H9 (cell line): ENCODE data around the gene PGPEP1. TPM values are rescaled to one million over a fixed set of nuclear protein-coding genes. Genes with fewer than 3 reads are reported as not detected.

Source experiments
- DNase-seq: peaks from one replicate; pipeline ENCODE4 v3.0.0-alpha.2; 2017
- H2AFZ ChIP-seq: one replicate; pipeline ENCODE4 v1.6.1; 2013; ENCODE audit warnings: mild to moderate bottlenecking, low read length, control low read depth, moderate library complexity
- H2AK5ac ChIP-seq: 2 replicates; pipeline ENCODE4 v1.6.1; 2013; ENCODE audit warnings: low read length, control low read depth, mixed read lengths; ENCODE audit not compliant: insufficient read length
- H2BK120ac ChIP-seq: one replicate; pipeline ENCODE4 v1.6.1; 2013; ENCODE audit warnings: low read depth, mild to moderate bottlenecking, low read length, control low read depth, inconsistent platforms; ENCODE audit not compliant: poor library complexity, severe bottlenecking
- H2BK12ac ChIP-seq: 2 replicates; pipeline ENCODE4 v1.6.1; 2013; ENCODE audit warnings: low read length, control low read depth, mixed read lengths, low read depth; ENCODE audit not compliant: insufficient read length
- H2BK15ac ChIP-seq: 2 replicates; pipeline ENCODE4 v1.6.1; 2013; ENCODE audit warnings: low read depth, low read length, control low read depth
- H2BK20ac ChIP-seq: one replicate; pipeline ENCODE4 v1.6.1; 2013; ENCODE audit warnings: low read depth, mild to moderate bottlenecking, low read length, control low read depth, inconsistent platforms; ENCODE audit not compliant: poor library complexity, severe bottlenecking
- H2BK5ac ChIP-seq: 2 replicates; pipeline ENCODE4 v1.6.1; 2013; ENCODE audit warnings: low read length, control low read depth, mixed read lengths; ENCODE audit not compliant: insufficient read length
- H3K14ac ChIP-seq: 2 replicates; pipeline ENCODE4 v1.6.1; 2013; ENCODE audit warnings: low read length, control low read depth; ENCODE audit not compliant: insufficient read depth
- H3K18ac ChIP-seq: 2 replicates; pipeline ENCODE4 v1.6.1; 2013; ENCODE audit warnings: low read depth, mild to moderate bottlenecking, mixed read lengths, low read length, control low read depth; ENCODE audit not compliant: insufficient read length
- H3K23ac ChIP-seq: 2 replicates; pipeline ENCODE4 v1.6.1; 2013; ENCODE audit warnings: low read length, control low read depth, mixed read lengths, low read depth; ENCODE audit not compliant: insufficient read length
- H3K23me2 ChIP-seq: 2 replicates; pipeline ENCODE4 v1.6.1; 2013; ENCODE audit warnings: low read depth, mild to moderate bottlenecking, mixed read lengths, low read length, control low read depth; ENCODE audit not compliant: insufficient read length, poor library complexity, severe bottlenecking
- H3K27ac ChIP-seq: 2 replicates; pipeline ENCODE4 v1.5.1; 2013; ENCODE audit warnings: low read length, control low read depth, mixed read lengths, low read depth; ENCODE audit not compliant: insufficient read length
- H3K27me3 ChIP-seq: 2 replicates; pipeline ENCODE4 v1.6.1; 2013; ENCODE audit warnings: low read length, control low read depth, inconsistent platforms; ENCODE audit not compliant: insufficient read depth
- H3K4ac ChIP-seq: 2 replicates; pipeline ENCODE4 v1.6.1; 2013; ENCODE audit warnings: low read depth, mild to moderate bottlenecking, control low read depth, inconsistent platforms, low read length, moderate library complexity
- H3K4me1 ChIP-seq: 2 replicates; pipeline ENCODE4 v1.6.1; 2013; ENCODE audit warnings: low read length, control low read depth, inconsistent platforms; ENCODE audit not compliant: insufficient read depth
- H3K4me2 ChIP-seq: 2 replicates; pipeline ENCODE4 v1.6.1; 2013; ENCODE audit warnings: low read length, control low read depth, mixed read lengths; ENCODE audit not compliant: insufficient read length, insufficient read depth
- H3K56ac ChIP-seq: 2 replicates; pipeline ENCODE4 v1.6.1; 2013; ENCODE audit warnings: low read depth, mild to moderate bottlenecking, mixed read lengths, low read length, control low read depth; ENCODE audit not compliant: insufficient read length
- H3K79me1 ChIP-seq: 2 replicates; pipeline ENCODE4 v1.6.1; 2013; ENCODE audit warnings: low read depth, mild to moderate bottlenecking, moderate library complexity, low read length, control low read depth, inconsistent platforms; ENCODE audit not compliant: insufficient read depth, poor library complexity, severe bottlenecking
- H3K79me2 ChIP-seq: 2 replicates; pipeline ENCODE4 v1.6.1; 2013; ENCODE audit warnings: low read length, control low read depth, inconsistent platforms; ENCODE audit not compliant: insufficient read depth
- H3K9ac ChIP-seq: 2 replicates; pipeline ENCODE4 v1.6.1; 2013; ENCODE audit warnings: low read length, control low read depth, mixed read lengths; ENCODE audit not compliant: insufficient read length; ENCODE audit errors: extremely low read depth
- H3K9me3 ChIP-seq: one replicate; pipeline ENCODE4 v1.6.1; 2013; ENCODE audit warnings: low read depth, low read length, inconsistent platforms; ENCODE audit not compliant: control insufficient read depth
- H3T11ph ChIP-seq: one replicate; pipeline ENCODE4 v1.6.1; 2013; ENCODE audit warnings: mild to moderate bottlenecking, low read length, control low read depth, inconsistent platforms
- H4K20me1 ChIP-seq: one replicate; pipeline ENCODE4 v1.6.1; 2013; ENCODE audit not compliant: control insufficient read depth, insufficient read length, insufficient read depth
- H4K5ac ChIP-seq: 2 replicates; pipeline ENCODE4 v1.6.1; 2013; ENCODE audit warnings: low read depth, mild to moderate bottlenecking, mixed read lengths, low read length, control low read depth; ENCODE audit not compliant: insufficient read length
- H4K8ac ChIP-seq: replicated peaks from 2 replicates; pipeline ENCODE4 v1.6.1; 2013; ENCODE audit warnings: low read length, control low read depth, mixed read lengths, low read depth; ENCODE audit not compliant: insufficient read length
- H4K91ac ChIP-seq: 2 replicates; pipeline ENCODE4 v1.6.1; 2013; ENCODE audit warnings: low read depth, mild to moderate bottlenecking, moderate library complexity, mixed read lengths, low read length, control low read depth; ENCODE audit not compliant: insufficient read length
- H3K27ac Mint-ChIP-seq, 3 experiments: 2 replicates in 2 of 3; 3 replicates in 1 of 3; pipeline ENCODE4 v1.8.0; 2020 to 2021; ENCODE audit warnings: mixed read lengths in 3 of 3, mild to moderate bottlenecking in 1 of 3, moderate library complexity in 1 of 3
- H3K27me3 Mint-ChIP-seq: 2 replicates; pipeline ENCODE4 v1.8.0; 2021; ENCODE audit warnings: low read depth, mild to moderate bottlenecking, moderate library complexity, mixed read lengths
- H3K36me3 Mint-ChIP-seq, 3 experiments: 2 replicates in 2 of 3; 3 replicates in 1 of 3; pipeline ENCODE4 v1.8.0; 2020 to 2021; ENCODE audit warnings: low read depth in 3 of 3, mixed read lengths in 3 of 3; ENCODE audit not compliant: insufficient read depth in 1 of 3
- H3K4me1 Mint-ChIP-seq, 2 experiments: 2 replicates each; pipeline ENCODE4 v1.8.0; 2020; ENCODE audit warnings: mixed read lengths in 2 of 2
- H3K4me3 Mint-ChIP-seq, 2 experiments: 2 replicates in 1 of 2; 3 replicates in 1 of 2; pipeline ENCODE4 v1.8.0; 2020 to 2021; ENCODE audit warnings: mild to moderate bottlenecking in 2 of 2, mixed read lengths in 2 of 2, moderate library complexity in 1 of 2
- H3K9me3 Mint-ChIP-seq, 2 experiments: 2 replicates in 1 of 2; 3 replicates in 1 of 2; pipeline ENCODE4 v1.8.0; 2020; ENCODE audit warnings: mild to moderate bottlenecking in 2 of 2, mixed read lengths in 2 of 2, moderate library complexity in 1 of 2
- CTCF ChIP-seq: fragments of 200-600 bp; sonication (generic); conservative IDR thresholded peaks from 3 replicates; pipeline ENCODE4 v1.8.0; 2021; ENCODE audit warnings: antibody characterized with exemption, mild to moderate bottlenecking
- WGBS: extraction: QIAGEN DNeasy Blood & Tissue Kit; methylation state at CpG from one replicate; pipeline ENCODE4 v1.1.7; 2013; ENCODE audit warnings: missing lambda C conversion rate, low lambda C conversion rate, mixed read lengths; ENCODE audit not compliant: insufficient read length; ENCODE audit errors: extremely low coverage; 5-methylcytosine and 5-hydroxymethylcytosine counted together
- total RNA-seq: library from RNA; stranded (reverse); gene quantifications from 2 replicates; pipeline ENCODE4 v1.2.1, GENCODE V29; 2021

The PGPEP1 gene
- total RNA-seq, 1 experiment from 2014 or later: 64.8 TPM

DNA sequence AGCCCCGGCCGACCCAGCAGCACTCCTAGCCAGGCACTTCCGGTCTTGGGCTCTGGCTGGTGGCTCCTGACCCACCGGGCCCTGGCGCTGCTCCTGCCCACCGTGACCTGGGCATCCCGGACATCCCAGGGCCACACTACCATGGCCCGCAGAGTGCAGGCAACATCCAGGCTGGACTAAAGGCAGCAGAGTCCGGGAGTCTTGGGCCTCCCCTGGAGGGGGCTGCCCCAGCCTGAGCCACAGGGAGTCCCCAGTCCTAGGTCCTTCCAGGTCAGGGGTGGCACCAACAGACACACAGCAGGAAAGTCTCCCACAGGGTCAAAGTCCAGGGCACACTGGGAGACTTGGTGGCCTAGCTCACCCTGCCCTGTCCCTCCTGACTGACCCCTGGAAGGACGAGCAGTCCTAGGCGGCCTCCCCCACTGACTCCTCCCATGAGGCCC lies 28.3 kb upstream of the PGPEP1 start:
- DNase-seq: no peak
- no peaks in the 10 kb centered on the region for H3K4me1 ChIP-seq

More for the DNA sequence above, 28.3 kb upstream of the PGPEP1 start:
- Histone ChIP-seq H2BK15ac (no peak overlapping the region), H3K23me2 (no peaks in the 10 kb centered on the region), H2BK20ac (no peak overlapping the region), H2BK12ac (no peak overlapping the region), H3K18ac (no peak overlapping the region), H4K5ac (no peak overlapping the region), H2AK5ac (no peak overlapping the region), H3K79me2 (no peaks in the 10 kb centered on the region), H3K4me2 (no peak overlapping the region), H2BK5ac (no peak overlapping the region), H3K27ac (no peak overlapping the region), H3T11ph (no peak overlapping the region), H2BK120ac (no peak overlapping the region), H4K91ac (no peak overlapping the region), H4K20me1 (no peaks in the 10 kb centered on the region), H3K56ac (no peak overlapping the region), H3K27me3 (no peaks in the 10 kb centered on the region), H4K8ac (no peak overlapping the region), H3K23ac (no peak overlapping the region), H3K9me3 (no peaks in the 10 kb centered on the region), H2AFZ (no peak overlapping the region), H3K4ac (no peak overlapping the region), H3K14ac (no peak overlapping the region), H3K9ac (no peak overlapping the region), H3K79me1 (no peaks in the 10 kb centered on the region)
- Mint-ChIP-seq H3K27me3 (no peaks in the 10 kb centered on the region), H3K36me3 (peaks cover 27 to 78% (median 64%) of the 10 kb centered on the region in 3 experiments), H3K9me3 (no peaks in the 10 kb centered on the region), H3K27ac (no peak overlapping the region), H3K4me3 (no peak overlapping the region), H3K4me1 (peaks cover under 1 to 6% of the 10 kb centered on the region in 2 experiments; a peak in 2 of 4 replicates)
- no peak for TF ChIP-seq CTCF
- WGBS: no CpG with 5 or more reads among the region's 11 CpGs
